Sigmoid colon (tissue), 7 donors: ENCODE data around the gene MAP4K5. TPM values are rescaled to one million over a fixed set of nuclear protein-coding genes. Genes with fewer than 3 reads are reported as not detected.

Experiments
- DNase-seq: peaks from one replicate; pipeline ENCODE4 v3.0.0-alpha.2; 2019
- H3K27ac ChIP-seq, 4 donors: fragments of 200-600 bp; sonication (generic); one replicate each; pipeline ENCODE4 v1.5.1; 2016 to 2019; ENCODE audit warnings: mild to moderate bottlenecking in 1 of 4
- H3K27me3 ChIP-seq, 3 donors: fragments of 200-600 bp; sonication (generic); one replicate each; pipeline ENCODE4 v1.5.1; 2019; ENCODE audit warnings: mild to moderate bottlenecking in 1 of 3
- H3K36me3 ChIP-seq, 4 donors: fragments of 200-600 bp; sonication (generic); one replicate each; pipeline ENCODE4 v1.5.1; 2016 to 2019
- H3K4me1 ChIP-seq, 4 donors: fragments of 200-600 bp; sonication (generic); one replicate each; pipeline ENCODE4 v1.5.1; 2017 to 2019
- H3K4me3 ChIP-seq, 4 donors: fragments of 200-600 bp; sonication (generic); one replicate each; pipeline ENCODE4 v1.5.1; 2017 to 2019; ENCODE audit warnings: mild to moderate bottlenecking in 2 of 4, moderate library complexity in 1 of 4
- H3K9me3 ChIP-seq, 4 donors: fragments of 200-600 bp in 3 of 4; sonication (generic) in 3 of 4; one replicate each; pipeline versions ENCODE4 v1.5.1 to v1.6.1; 2013 to 2019
- EP300 ChIP-seq, 4 donors: sonication (generic); formaldehyde crosslinking; IDR thresholded peaks; one replicate each; pipeline ENCODE4 v1.6.1; 2017; ENCODE audit warnings: antibody characterized with exemption in 4 of 4
- POLR2A ChIP-seq, 2 donors: fragments of 450-650 bp; IDR thresholded peaks; one replicate each; pipeline ENCODE4 v1.6.1; 2016; ENCODE audit warnings: antibody characterized with exemption in 2 of 2, mild to moderate bottlenecking in 2 of 2, moderate library complexity in 2 of 2
- POLR2AphosphoS5 ChIP-seq, 4 donors: sonication (generic); formaldehyde crosslinking; IDR thresholded peaks; one replicate each; pipeline ENCODE4 v1.6.1; 2017; ENCODE audit warnings: antibody characterized with exemption in 4 of 4
- WGBS, 2 donors: extraction: QIAGEN DNeasy Blood & Tissue Kit; methylation state at CpG; one replicate each; pipeline ENCODE4 v1.1.7; 2013; 5-methylcytosine and 5-hydroxymethylcytosine counted together
- intact Hi-C: fragments of 100-400 bp; cut with DNase I; formaldehyde crosslinking; loops from one replicate; pipeline ENCODE4 v1.15.1; 2023
- polyA plus RNA-seq, 3 donors: library from polyadenylated mRNA; stranded (reverse); fragments of 200-250 nt; gene quantifications; one replicate each; pipeline ENCODE4 v1.2.3, GENCODE V29; 2013
- total RNA-seq, 4 donors: library from RNA; depleted of rRNA; stranded (reverse); fragments of >200 nt; gene quantifications; one replicate each; pipeline ENCODE4 v1.1.0, GENCODE V29; 2016
- TF ChIP-seq, protein P1 (sequence below), 4 experiments: fragments of 450-650 bp in 3 of 4; fragments of 200-600 bp in 1 of 4; IDR thresholded peaks; one replicate each; pipeline ENCODE4 v1.5.1; 2016 to 2019; ENCODE audit warnings: antibody characterized with exemption in 4 of 4, mild to moderate bottlenecking in 3 of 4, moderate library complexity in 2 of 4
- donor health status: healthy with polysubstance abuse.
- donor health status: Bipolar disorder and iron deficiency.
- donor health status: healthy.

The MAP4K5 gene
- total and polyA plus RNA-seq, 7 donors, result 12.6 to 314 (median 144) TPM

DNA sequence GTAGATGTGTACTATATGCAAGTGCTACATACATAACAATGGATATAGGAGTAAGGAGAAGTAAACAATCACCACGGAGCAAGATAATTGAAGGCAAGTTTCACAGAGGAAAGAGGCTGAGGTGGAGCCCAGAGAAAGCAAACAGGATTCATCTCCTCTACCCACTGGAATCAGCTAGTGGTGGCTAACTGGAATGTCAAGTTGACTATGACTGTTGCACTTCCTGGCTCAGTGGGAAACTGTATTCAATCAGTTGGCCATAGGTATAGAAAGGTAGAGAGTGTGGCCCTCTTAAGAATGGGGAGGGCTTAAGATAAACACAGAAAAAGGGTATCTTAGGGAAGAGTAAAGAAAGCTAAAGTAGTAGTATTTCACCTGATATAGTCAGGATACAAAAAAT lies 62.4 kb downstream of the MAP4K5 start:
- no peak for DNase-seq
- no peaks in the 10 kb centered on the region for H3K4me1 ChIP-seq
- no peaks in the 10 kb centered on the region for H3K27me3 ChIP-seq
- H3K27ac ChIP-seq, result no peak overlapping the region
- intact Hi-C loops, result no loop called here
- peaks cover 0 to 4% (median 2%) of the 10 kb centered on the region in 4 donors for H3K9me3 ChIP-seq
- TF ChIP-seq POLR2A (IDR thresholded peaks at IDR 0.05) (no peak), POLR2AphosphoS5 (IDR thresholded peaks at IDR 0.05) (no peak), EP300 (IDR thresholded peaks at IDR 0.05) (no peak)
- TF ChIP-seq, protein P1, sequence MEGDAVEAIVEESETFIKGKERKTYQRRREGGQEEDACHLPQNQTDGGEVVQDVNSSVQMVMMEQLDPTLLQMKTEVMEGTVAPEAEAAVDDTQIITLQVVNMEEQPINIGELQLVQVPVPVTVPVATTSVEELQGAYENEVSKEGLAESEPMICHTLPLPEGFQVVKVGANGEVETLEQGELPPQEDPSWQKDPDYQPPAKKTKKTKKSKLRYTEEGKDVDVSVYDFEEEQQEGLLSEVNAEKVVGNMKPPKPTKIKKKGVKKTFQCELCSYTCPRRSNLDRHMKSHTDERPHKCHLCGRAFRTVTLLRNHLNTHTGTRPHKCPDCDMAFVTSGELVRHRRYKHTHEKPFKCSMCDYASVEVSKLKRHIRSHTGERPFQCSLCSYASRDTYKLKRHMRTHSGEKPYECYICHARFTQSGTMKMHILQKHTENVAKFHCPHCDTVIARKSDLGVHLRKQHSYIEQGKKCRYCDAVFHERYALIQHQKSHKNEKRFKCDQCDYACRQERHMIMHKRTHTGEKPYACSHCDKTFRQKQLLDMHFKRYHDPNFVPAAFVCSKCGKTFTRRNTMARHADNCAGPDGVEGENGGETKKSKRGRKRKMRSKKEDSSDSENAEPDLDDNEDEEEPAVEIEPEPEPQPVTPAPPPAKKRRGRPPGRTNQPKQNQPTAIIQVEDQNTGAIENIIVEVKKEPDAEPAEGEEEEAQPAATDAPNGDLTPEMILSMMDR (IDR thresholded peaks at IDR 0.05), result no peak
- H3K4me3 ChIP-seq, result no peak overlapping the region
- WGBS, 2 donors, result 70 to 84% methylated on average over 1 of the region's 1 CpG
- H3K36me3 ChIP-seq, result peaks cover 4 to 83% (median 42%) of the 10 kb centered on the region in 4 donors

DNA sequence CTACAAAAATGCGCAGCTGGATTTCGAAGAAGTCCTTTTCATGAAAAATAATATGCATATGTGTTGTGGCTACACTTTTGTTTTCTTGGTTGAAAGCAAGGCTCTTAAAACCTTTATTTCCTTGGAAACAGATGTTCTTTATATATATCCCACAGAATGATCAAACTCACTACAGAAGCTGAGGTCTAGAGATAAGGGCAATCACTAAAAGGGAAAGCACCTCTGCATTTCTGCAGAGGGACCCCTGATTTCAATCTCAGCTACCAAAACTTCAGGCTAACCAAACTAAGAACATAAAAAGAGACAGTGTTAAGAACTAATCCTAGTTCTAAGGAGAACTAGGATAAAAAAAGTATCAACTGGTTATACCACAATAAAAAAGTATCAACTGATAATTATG lies 70.3 kb downstream of the MAP4K5 start:
- Histone ChIP-seq H3K27me3 (no peaks in the 10 kb centered on the region), H3K4me1 (no peaks in the 10 kb centered on the region), H3K9me3 (no peaks in the 10 kb centered on the region), H3K27ac (no peak overlapping the region), H3K36me3 (peaks cover 4 to 77% (median 22%) of the 10 kb centered on the region in 4 donors), H3K4me3 (no peak overlapping the region)
- 99% methylated on average over 2 of the region's 2 CpGs for WGBS, 2 donors
- intact Hi-C loops, result no loop called here
- no peak for DNase-seq
- TF ChIP-seq EP300 (IDR thresholded peaks at IDR 0.05), result no peak
- TF ChIP-seq, protein P1 (IDR thresholded peaks at IDR 0.05), result no peak

DNA sequence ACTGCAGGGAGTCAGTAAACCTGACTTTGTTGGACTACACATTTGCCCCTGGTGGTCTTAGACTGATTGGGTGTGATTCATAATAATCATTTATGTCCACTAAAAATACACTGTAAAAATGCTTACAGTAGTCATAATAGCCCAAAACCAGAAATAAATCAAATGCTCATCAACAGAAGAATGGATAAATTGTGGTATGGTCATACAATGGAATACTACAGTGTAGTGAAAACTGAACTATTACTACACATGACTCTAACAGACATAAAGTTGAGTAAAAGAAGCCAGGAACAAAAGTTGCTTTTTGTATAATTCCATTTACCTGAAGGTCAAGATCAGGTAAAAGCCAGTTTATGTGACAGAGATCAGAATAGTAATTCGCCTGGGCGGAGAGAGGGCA lies 78.5 kb downstream of the MAP4K5 start:
- intact Hi-C loops, result no loop called here
- no peak overlapping the region for H3K4me3 ChIP-seq
- H3K36me3 ChIP-seq, result peaks cover 0 to 79% (median 16%) of the 10 kb centered on the region in 4 donors
- TF ChIP-seq, protein P1 (IDR thresholded peaks at IDR 0.05), result no peak
- TF ChIP-seq POLR2A (IDR thresholded peaks at IDR 0.05), result no peak
- peaks cover 0 to 16% (median 0%) of the 10 kb centered on the region in 4 donors for H3K4me1 ChIP-seq
- no peaks in the 10 kb centered on the region for H3K9me3 ChIP-seq
- 99 to 100% methylated on average over 2 of the region's 2 CpGs for WGBS, 2 donors
- H3K27me3 ChIP-seq, result no peaks in the 10 kb centered on the region
- no peak for DNase-seq
- H3K27ac ChIP-seq, result peak overlapping the region in 3 of 4 donors; percentile 15 to 66 (median 54)

DNA sequence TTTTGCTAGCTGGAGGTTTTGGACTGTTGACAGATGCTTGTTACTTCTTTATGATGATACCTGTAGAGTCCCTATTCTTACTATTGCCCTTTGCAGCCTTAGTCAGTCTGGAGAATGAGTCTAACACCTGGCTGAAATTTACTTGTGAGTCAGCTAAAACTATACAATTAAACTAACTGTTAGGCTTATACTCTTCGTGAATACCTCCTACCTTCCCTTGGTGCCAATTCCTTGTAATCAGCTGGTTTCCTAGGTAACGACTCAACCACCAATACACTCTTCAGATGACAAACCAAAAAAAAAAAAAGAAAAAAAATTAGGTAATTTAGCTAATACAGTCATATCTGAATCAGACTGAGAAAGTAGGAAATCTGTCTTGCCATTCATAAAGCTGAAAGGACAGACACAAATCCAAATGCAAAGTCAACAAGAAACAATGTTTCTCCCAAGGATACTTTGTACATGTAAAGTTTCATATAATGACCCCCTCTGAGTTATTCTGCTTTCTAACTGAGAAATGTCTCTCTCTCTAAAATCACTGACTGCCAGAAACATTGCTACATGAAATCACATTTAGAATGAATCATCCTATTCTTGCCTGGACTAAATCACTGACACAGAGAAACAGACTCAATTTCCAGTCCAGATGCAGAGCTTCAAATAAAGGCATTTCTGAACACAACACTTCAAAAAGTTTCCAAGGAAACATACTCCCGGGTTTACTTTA lies 79.2 kb downstream of the MAP4K5 start:
- H3K27me3 ChIP-seq, result no peaks in the 10 kb centered on the region
- intact Hi-C loops, result no loop called here
- H3K27ac ChIP-seq, result peak overlapping the region in 3 of 4 donors; percentile 16 to 66 (median 54)
- no peak for DNase-seq
- peaks cover 0 to 84% (median 16%) of the 10 kb centered on the region in 4 donors for H3K36me3 ChIP-seq
- H3K4me3 ChIP-seq, result no peak overlapping the region
- TF ChIP-seq, protein P1 (IDR thresholded peaks at IDR 0.05), result no peak
- peak in 3 of 4 donors; percentile 20 to 62 (median 58) for TF ChIP-seq POLR2AphosphoS5 (IDR thresholded peaks at IDR 0.05)
- H3K4me1 ChIP-seq, result peaks cover 0 to 16% (median 0%) of the 10 kb centered on the region in 4 donors
- 75 to 78% methylated on average over 3 of the region's 3 CpGs for WGBS, 2 donors
- no peaks in the 10 kb centered on the region for H3K9me3 ChIP-seq

DNA sequence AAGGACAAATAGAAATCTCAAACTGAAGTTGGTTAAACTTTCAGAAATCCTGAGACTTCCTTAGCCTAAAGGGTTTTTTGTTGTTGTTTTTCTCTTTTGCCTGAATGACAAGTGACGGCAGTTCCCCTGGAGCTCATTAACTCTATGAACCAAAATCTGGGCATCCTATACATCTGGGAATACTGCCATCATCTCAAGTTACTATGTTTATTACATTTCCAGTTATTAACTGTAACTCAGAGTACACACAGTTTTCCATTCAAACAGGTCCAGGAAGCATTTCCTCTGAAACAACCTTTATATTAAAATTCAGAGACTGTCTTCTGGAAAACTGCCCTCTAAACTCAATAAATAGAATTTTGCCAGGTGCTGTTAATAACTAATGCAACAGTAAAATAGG lies 80.1 kb downstream of the MAP4K5 start:
- Histone ChIP-seq H3K36me3 (peaks cover 0 to 86% (median 14%) of the 10 kb centered on the region in 4 donors), H3K9me3 (no peaks in the 10 kb centered on the region), H3K4me1 (peaks cover 0 to 24% (median 0%) of the 10 kb centered on the region in 4 donors), H3K4me3 (no peak overlapping the region), H3K27me3 (no peaks in the 10 kb centered on the region), H3K27ac (peak overlapping the region in 2 of 4 donors; percentile 54 to 66)
- no peak for DNase-seq
- 95 to 98% methylated on average over 1 of the region's 1 CpG for WGBS, 2 donors
- TF ChIP-seq, protein P1 (IDR thresholded peaks at IDR 0.05), result no peak
- TF ChIP-seq POLR2A (IDR thresholded peaks at IDR 0.05) (no peak), POLR2AphosphoS5 (IDR thresholded peaks at IDR 0.05) (no peak), EP300 (IDR thresholded peaks at IDR 0.05) (no peak)
- intact Hi-C loops, result no loop called here
